B cell (primary cell): ENCODE results near the gene CDH19.

ENCODE experiments used
- EZH2 ChIP-seq: IDR thresholded peaks from 2 replicates; pipeline ENCODE4 v1.6.1; 2012; ENCODE audit warnings: borderline replicate concordance, low read depth, mild to moderate bottlenecking, moderate library complexity, low read length; ENCODE audit not compliant: insufficient read depth, poor library complexity, severe bottlenecking
- TF ChIP-seq, protein P1 (sequence below): fragments of 200-600 bp; IDR thresholded peaks from one replicate; pipeline ENCODE4 v1.8.0; 2022; ENCODE audit warnings: antibody characterized with exemption, mild to moderate bottlenecking

DNA sequence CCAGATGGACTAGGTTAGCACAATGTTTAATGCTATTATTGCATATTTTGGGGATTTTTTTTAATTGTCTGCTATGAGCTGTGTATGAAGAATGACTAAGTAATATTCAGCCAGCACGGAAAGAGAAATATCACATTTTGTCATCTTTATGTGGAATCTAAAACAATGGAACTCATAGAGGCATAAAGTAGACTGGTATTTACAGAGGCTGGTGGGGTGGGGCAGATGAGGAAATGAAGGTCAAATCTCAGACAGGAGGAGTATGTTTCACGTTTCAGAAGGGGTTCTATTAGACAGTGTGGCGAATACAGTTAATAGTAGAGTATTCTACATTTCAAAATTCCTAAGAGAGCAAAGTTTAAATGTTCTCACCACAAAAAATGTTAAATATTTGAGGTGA is 4.7 kb downstream of the CDH19 start:
- no peak for TF ChIP-seq EZH2
- TF ChIP-seq, protein P1, sequence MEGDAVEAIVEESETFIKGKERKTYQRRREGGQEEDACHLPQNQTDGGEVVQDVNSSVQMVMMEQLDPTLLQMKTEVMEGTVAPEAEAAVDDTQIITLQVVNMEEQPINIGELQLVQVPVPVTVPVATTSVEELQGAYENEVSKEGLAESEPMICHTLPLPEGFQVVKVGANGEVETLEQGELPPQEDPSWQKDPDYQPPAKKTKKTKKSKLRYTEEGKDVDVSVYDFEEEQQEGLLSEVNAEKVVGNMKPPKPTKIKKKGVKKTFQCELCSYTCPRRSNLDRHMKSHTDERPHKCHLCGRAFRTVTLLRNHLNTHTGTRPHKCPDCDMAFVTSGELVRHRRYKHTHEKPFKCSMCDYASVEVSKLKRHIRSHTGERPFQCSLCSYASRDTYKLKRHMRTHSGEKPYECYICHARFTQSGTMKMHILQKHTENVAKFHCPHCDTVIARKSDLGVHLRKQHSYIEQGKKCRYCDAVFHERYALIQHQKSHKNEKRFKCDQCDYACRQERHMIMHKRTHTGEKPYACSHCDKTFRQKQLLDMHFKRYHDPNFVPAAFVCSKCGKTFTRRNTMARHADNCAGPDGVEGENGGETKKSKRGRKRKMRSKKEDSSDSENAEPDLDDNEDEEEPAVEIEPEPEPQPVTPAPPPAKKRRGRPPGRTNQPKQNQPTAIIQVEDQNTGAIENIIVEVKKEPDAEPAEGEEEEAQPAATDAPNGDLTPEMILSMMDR = no peak
